GM12878 (cell line): ENCODE measurements around the gene HMGN5.

Source experiments
- NR2C1 ChIP-seq: fragments of 450-650 bp; IDR thresholded peaks from 2 replicates; pipeline ENCODE4 v1.6.1; 2017; ENCODE audit warnings: antibody characterized with exemption, mild to moderate bottlenecking, moderate library complexity
- SMAD5 ChIP-seq: IDR thresholded peaks from 2 replicates; pipeline ENCODE4 v1.6.1; 2016; ENCODE audit warnings: antibody characterized with exemption, low read depth
- TARDBP ChIP-seq: IDR thresholded peaks from 2 replicates; pipeline ENCODE4 v1.6.1; 2016; ENCODE audit warnings: borderline replicate concordance
- TF ChIP-seq, protein P1 (sequence below), 3 experiments: IDR thresholded peaks in 2 of 3; conservative IDR thresholded peaks in 1 of 3; 2 replicates each; pipeline ENCODE4 v1.5.1; 2011; ENCODE audit warnings: low read depth in 3 of 3, low read length in 3 of 3, mild to moderate bottlenecking in 3 of 3, control low read depth in 2 of 3, moderate library complexity in 2 of 3, inconsistent platforms in 1 of 3, mixed read lengths in 1 of 3; ENCODE audit not compliant: control insufficient read depth in 2 of 3, insufficient read depth in 1 of 3; ENCODE audit errors: extremely low read depth in 1 of 3
- TF ChIP-seq, protein P2 (sequence below): IDR thresholded peaks from 2 replicates; pipeline ENCODE4 v1.6.1; 2011; ENCODE audit warnings: mild to moderate bottlenecking, low read depth, low read length, moderate library complexity; ENCODE audit not compliant: insufficient replicate concordance

DNA sequence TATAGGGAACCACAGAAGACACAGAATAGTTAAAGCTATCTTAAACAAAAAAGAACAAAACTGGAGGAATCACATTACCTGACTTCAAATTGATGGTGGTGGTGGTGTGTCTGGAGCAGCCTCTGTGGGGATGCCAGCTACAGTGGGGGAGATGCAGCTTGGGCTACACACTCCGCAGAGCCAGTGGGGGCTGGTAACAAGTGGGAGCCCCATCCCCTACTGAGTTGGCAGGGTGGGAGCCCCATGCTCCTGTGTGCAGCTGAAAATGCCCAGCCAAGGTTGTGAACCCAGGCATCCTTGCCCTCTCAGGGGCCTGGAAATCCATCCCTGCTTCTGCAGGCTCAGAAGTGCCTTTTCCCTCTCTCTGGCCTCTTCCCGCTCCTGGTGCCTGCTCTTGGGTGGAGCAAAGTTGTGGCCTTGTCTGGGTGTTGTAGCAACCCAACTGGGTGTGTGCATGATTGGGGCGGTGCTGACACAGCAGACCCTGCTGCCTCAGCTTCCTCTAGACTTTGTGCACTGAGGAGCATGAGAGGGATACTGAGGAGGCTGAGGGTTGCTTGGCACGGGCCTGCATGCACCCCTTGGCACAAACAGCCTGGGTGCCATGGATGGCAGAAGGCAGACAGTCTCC lies 39.1 kb upstream of the HMGN5 start:
- TF ChIP-seq TARDBP (no peak), NR2C1 (no peak), SMAD5 (no peak)
- TF ChIP-seq, protein P1, sequence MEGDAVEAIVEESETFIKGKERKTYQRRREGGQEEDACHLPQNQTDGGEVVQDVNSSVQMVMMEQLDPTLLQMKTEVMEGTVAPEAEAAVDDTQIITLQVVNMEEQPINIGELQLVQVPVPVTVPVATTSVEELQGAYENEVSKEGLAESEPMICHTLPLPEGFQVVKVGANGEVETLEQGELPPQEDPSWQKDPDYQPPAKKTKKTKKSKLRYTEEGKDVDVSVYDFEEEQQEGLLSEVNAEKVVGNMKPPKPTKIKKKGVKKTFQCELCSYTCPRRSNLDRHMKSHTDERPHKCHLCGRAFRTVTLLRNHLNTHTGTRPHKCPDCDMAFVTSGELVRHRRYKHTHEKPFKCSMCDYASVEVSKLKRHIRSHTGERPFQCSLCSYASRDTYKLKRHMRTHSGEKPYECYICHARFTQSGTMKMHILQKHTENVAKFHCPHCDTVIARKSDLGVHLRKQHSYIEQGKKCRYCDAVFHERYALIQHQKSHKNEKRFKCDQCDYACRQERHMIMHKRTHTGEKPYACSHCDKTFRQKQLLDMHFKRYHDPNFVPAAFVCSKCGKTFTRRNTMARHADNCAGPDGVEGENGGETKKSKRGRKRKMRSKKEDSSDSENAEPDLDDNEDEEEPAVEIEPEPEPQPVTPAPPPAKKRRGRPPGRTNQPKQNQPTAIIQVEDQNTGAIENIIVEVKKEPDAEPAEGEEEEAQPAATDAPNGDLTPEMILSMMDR (IDR thresholded peaks at IDR 0.05 in 2 of 3, conservative IDR thresholded peaks at IDR 0.05 in 1 of 3; ENCODE audit: control insufficient read depth in 2 of 3, extremely low read depth in 1 of 3, insufficient read depth in 1 of 3, low read depth in 3 of 3, low read length in 3 of 3) = no peak
- TF ChIP-seq, protein P2, sequence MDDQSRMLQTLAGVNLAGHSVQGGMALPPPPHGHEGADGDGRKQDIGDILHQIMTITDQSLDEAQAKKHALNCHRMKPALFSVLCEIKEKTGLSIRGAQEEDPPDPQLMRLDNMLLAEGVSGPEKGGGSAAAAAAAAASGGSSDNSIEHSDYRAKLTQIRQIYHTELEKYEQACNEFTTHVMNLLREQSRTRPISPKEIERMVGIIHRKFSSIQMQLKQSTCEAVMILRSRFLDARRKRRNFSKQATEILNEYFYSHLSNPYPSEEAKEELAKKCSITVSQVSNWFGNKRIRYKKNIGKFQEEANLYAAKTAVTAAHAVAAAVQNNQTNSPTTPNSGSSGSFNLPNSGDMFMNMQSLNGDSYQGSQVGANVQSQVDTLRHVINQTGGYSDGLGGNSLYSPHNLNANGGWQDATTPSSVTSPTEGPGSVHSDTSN = no peak
